WTC11 (cell line): ENCODE data around the gene PALMD. TPM values are rescaled to one million over a fixed set of nuclear protein-coding genes. Genes with fewer than 3 reads are reported as not detected.

Experiments
- ATAC-seq: fragments of 200-7000 bp; cut with Tn5 transposase; 2 replicates; pipeline ENCODE4 v1.10.0; 2021; ENCODE audit warnings: mild to moderate bottlenecking, moderate library complexity
- CTCF ChIA-PET: fragments of 300-600 bp; sonication (Branson Sonifier 250); formaldehyde crosslinking; loops from one replicate; lab custom pipeline; 2021; ENCODE audit warnings: antibody characterized with exemption; lab: Charles Lee
- POLR2A ChIA-PET: fragments of 350-600 bp; sonication (Branson Sonifier 250); formaldehyde crosslinking; loops from one replicate; lab custom pipeline; 2021; ENCODE audit warnings: antibody characterized with exemption; lab: Charles Lee
- DNase-seq: peaks from one replicate; pipeline ENCODE4 v3.0.0; 2021; ENCODE audit warnings: low spot score
- H3K27ac Mint-ChIP-seq: 2 replicates; pipeline ENCODE4 v1.8.0; 2021; ENCODE audit warnings: mixed read lengths
- H3K27me3 Mint-ChIP-seq: 2 replicates; pipeline ENCODE4 v1.8.0; 2021; ENCODE audit warnings: low read depth, mild to moderate bottlenecking, moderate library complexity, mixed read lengths
- H3K36me3 Mint-ChIP-seq: 2 replicates; pipeline ENCODE4 v1.8.0; 2021; ENCODE audit warnings: mixed read lengths
- H3K4me1 Mint-ChIP-seq: 2 replicates; pipeline ENCODE4 v1.8.0; 2022; ENCODE audit warnings: mixed read lengths
- H3K4me3 Mint-ChIP-seq: 2 replicates; pipeline ENCODE4 v1.8.0; 2021; ENCODE audit warnings: mild to moderate bottlenecking, moderate library complexity, mixed read lengths
- H3K9me3 Mint-ChIP-seq: 2 replicates; pipeline ENCODE4 v1.8.0; 2021; ENCODE audit warnings: mixed read lengths
- CREM ChIP-seq: sonication (generic); formaldehyde crosslinking; IDR thresholded peaks from 2 replicates; pipeline ENCODE4 v1.8.1; 2022; ENCODE audit warnings: mild to moderate bottlenecking, missing genetic modification reagents, moderate library complexity
- ETV6 ChIP-seq: sonication (generic); formaldehyde crosslinking; IDR thresholded peaks from 2 replicates; pipeline ENCODE4 v1.8.1; 2022; ENCODE audit warnings: mild to moderate bottlenecking, missing genetic modification reagents
- FOXJ3 ChIP-seq: sonication (generic); formaldehyde crosslinking; IDR thresholded peaks from 2 replicates; pipeline ENCODE4 v1.9.0; 2021; ENCODE audit warnings: missing genetic modification reagents, mild to moderate bottlenecking, borderline replicate concordance
- FOXK1 ChIP-seq: sonication (generic); formaldehyde crosslinking; IDR thresholded peaks from 2 replicates; pipeline ENCODE4 v1.8.0; 2022; ENCODE audit warnings: mild to moderate bottlenecking, moderate library complexity, missing genetic modification reagents
- JUN ChIP-seq: sonication (generic); formaldehyde crosslinking; IDR thresholded peaks from 2 replicates; pipeline ENCODE4 v1.8.0; 2023; ENCODE audit warnings: mild to moderate bottlenecking, missing genetic modification reagents
- NFATC4 ChIP-seq: fragments of 250-450 bp; sonication (Bioruptor Pico); IDR thresholded peaks from 2 replicates; pipeline ENCODE4 v1.9.0; 2021; ENCODE audit warnings: mild to moderate bottlenecking
- PRRX2 ChIP-seq: fragments of 250-450 bp; sonication (Bioruptor Pico); IDR thresholded peaks from 2 replicates; pipeline ENCODE4 v1.8.0; 2021; ENCODE audit warnings: mild to moderate bottlenecking
- SMAD3 ChIP-seq: sonication (generic); formaldehyde crosslinking; IDR thresholded peaks from 2 replicates; pipeline ENCODE4 v1.8.0; 2022; ENCODE audit warnings: missing genetic modification reagents, mild to moderate bottlenecking, borderline replicate concordance
- ZNF121 ChIP-seq: sonication (generic); formaldehyde crosslinking; IDR thresholded peaks from 2 replicates; pipeline ENCODE4 v1.8.0; 2023; ENCODE audit warnings: missing genetic modification reagents
- ZNF219 ChIP-seq: sonication (generic); formaldehyde crosslinking; IDR thresholded peaks from 2 replicates; pipeline ENCODE4 v1.8.0; 2023; ENCODE audit warnings: missing genetic modification reagents, mild to moderate bottlenecking, borderline replicate concordance
- ZNF317 ChIP-seq: sonication (generic); formaldehyde crosslinking; IDR thresholded peaks from 2 replicates; pipeline ENCODE4 v1.8.1; 2023; ENCODE audit warnings: low read depth, mild to moderate bottlenecking, moderate library complexity, missing genetic modification reagents, borderline replicate concordance
- ZNF423 ChIP-seq: fragments of 250-450 bp; sonication (Bioruptor Pico); IDR thresholded peaks from 2 replicates; pipeline ENCODE4 v2.1.2; 2022; ENCODE audit warnings: mild to moderate bottlenecking, moderate library complexity
- total RNA-seq: library from RNA; stranded (reverse); gene quantifications from 3 replicates; pipeline ENCODE4 v1.2.3, GENCODE V29; 2021
- TF ChIP-seq, protein P1 (sequence below): sonication (generic); formaldehyde crosslinking; IDR thresholded peaks from 2 replicates; pipeline ENCODE4 v1.8.1; 2023; ENCODE audit warnings: mild to moderate bottlenecking, missing genetic modification reagents, borderline replicate concordance
- TF ChIP-seq, protein P2 (sequence below): sonication (generic); formaldehyde crosslinking; conservative IDR thresholded peaks from 2 replicates; pipeline ENCODE4 v1.8.1; 2022; ENCODE audit warnings: mild to moderate bottlenecking, missing genetic modification reagents
- TF ChIP-seq, protein P3 (sequence below): sonication (generic); formaldehyde crosslinking; IDR thresholded peaks from 2 replicates; pipeline ENCODE4 v1.8.1; 2023; ENCODE audit warnings: mild to moderate bottlenecking, moderate library complexity, missing genetic modification reagents
- TF ChIP-seq, protein P4 (sequence below): sonication (generic); formaldehyde crosslinking; IDR thresholded peaks from 2 replicates; pipeline ENCODE4 v1.8.0; 2022; ENCODE audit warnings: mild to moderate bottlenecking, missing genetic modification reagents
- TF ChIP-seq, protein P5 (sequence below): sonication (generic); formaldehyde crosslinking; IDR thresholded peaks from 2 replicates; pipeline ENCODE4 v1.8.1; 2022; ENCODE audit warnings: missing genetic modification reagents, borderline replicate concordance
- TF ChIP-seq, protein P6 (sequence below): fragments of 200-600 bp; IDR thresholded peaks from 2 replicates; pipeline ENCODE4 v1.8.0; 2022; ENCODE audit warnings: antibody characterized with exemption

Gene PALMD
- total RNA-seq, 1 experiment from 2014 or later = 0.07 TPM

DNA sequence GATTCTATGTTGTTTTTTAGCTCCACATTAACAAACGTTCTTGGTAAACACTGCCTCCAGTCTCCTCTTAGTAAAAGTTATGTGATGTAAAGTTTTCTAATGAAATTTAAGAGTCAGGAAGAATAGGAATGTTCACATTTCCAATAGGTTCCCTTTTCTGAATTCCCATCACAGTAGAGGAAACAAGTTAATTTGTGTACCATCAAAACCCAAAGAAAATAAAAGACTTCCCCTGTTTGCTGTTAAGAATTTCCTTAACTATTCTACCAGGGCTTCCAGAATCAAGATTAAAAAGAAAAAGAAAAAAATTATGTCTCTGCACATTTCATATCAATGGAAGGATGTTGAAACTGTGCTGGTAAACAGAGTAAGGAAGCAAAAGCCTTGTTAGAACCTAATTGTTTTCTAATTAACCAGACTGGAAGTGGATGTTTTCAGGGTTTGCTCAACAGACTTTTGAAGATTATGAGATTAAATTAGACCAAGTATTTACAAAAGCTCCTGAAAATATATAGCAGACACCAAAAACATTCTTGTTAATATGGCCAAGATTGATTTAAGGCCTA, 43.4 kb upstream of the PALMD start:
- Mint-ChIP-seq H3K4me1 (no peaks in the 10 kb centered on the region), H3K9me3 (peaks cover 7% of the 10 kb centered on the region), H3K36me3 (no peaks in the 10 kb centered on the region), H3K4me3 (no peak overlapping the region), H3K27me3 (no peaks in the 10 kb centered on the region), H3K27ac (no peak overlapping the region)
- ChIA-PET CTCF (no interaction called here), POLR2A (no interaction called here)
- no peak for DNase-seq
- no peak for ATAC-seq
- TF ChIP-seq FOXJ3 (CRISPR knock-in tag) (no peak), ETV6 (CRISPR knock-in tag) (no peak), ZNF121 (CRISPR knock-in tag) (no peak), NFATC4 (CRISPR knock-in tag) (no peak)
- TF ChIP-seq, protein P1, sequence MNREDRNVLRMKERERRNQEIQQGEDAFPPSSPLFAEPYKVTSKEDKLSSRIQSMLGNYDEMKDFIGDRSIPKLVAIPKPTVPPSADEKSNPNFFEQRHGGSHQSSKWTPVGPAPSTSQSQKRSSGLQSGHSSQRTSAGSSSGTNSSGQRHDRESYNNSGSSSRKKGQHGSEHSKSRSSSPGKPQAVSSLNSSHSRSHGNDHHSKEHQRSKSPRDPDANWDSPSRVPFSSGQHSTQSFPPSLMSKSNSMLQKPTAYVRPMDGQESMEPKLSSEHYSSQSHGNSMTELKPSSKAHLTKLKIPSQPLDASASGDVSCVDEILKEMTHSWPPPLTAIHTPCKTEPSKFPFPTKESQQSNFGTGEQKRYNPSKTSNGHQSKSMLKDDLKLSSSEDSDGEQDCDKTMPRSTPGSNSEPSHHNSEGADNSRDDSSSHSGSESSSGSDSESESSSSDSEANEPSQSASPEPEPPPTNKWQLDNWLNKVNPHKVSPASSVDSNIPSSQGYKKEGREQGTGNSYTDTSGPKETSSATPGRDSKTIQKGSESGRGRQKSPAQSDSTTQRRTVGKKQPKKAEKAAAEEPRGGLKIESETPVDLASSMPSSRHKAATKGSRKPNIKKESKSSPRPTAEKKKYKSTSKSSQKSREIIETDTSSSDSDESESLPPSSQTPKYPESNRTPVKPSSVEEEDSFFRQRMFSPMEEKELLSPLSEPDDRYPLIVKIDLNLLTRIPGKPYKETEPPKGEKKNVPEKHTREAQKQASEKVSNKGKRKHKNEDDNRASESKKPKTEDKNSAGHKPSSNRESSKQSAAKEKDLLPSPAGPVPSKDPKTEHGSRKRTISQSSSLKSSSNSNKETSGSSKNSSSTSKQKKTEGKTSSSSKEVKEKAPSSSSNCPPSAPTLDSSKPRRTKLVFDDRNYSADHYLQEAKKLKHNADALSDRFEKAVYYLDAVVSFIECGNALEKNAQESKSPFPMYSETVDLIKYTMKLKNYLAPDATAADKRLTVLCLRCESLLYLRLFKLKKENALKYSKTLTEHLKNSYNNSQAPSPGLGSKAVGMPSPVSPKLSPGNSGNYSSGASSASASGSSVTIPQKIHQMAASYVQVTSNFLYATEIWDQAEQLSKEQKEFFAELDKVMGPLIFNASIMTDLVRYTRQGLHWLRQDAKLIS (CRISPR knock-in tag) = no peak
- TF ChIP-seq, protein P2, sequence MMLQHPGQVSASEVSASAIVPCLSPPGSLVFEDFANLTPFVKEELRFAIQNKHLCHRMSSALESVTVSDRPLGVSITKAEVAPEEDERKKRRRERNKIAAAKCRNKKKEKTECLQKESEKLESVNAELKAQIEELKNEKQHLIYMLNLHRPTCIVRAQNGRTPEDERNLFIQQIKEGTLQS (CRISPR knock-in tag) = no peak
- TF ChIP-seq, protein P3, sequence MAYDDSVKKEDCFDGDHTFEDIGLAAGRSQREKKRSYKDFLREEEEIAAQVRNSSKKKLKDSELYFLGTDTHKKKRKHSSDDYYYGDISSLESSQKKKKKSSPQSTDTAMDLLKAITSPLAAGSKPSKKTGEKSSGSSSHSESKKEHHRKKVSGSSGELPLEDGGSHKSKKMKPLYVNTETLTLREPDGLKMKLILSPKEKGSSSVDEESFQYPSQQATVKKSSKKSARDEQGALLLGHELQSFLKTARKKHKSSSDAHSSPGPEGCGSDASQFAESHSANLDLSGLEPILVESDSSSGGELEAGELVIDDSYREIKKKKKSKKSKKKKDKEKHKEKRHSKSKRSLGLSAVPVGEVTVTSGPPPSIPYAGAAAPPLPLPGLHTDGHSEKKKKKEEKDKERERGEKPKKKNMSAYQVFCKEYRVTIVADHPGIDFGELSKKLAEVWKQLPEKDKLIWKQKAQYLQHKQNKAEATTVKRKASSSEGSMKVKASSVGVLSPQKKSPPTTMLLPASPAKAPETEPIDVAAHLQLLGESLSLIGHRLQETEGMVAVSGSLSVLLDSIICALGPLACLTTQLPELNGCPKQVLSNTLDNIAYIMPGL (CRISPR knock-in tag) = no peak

DNA sequence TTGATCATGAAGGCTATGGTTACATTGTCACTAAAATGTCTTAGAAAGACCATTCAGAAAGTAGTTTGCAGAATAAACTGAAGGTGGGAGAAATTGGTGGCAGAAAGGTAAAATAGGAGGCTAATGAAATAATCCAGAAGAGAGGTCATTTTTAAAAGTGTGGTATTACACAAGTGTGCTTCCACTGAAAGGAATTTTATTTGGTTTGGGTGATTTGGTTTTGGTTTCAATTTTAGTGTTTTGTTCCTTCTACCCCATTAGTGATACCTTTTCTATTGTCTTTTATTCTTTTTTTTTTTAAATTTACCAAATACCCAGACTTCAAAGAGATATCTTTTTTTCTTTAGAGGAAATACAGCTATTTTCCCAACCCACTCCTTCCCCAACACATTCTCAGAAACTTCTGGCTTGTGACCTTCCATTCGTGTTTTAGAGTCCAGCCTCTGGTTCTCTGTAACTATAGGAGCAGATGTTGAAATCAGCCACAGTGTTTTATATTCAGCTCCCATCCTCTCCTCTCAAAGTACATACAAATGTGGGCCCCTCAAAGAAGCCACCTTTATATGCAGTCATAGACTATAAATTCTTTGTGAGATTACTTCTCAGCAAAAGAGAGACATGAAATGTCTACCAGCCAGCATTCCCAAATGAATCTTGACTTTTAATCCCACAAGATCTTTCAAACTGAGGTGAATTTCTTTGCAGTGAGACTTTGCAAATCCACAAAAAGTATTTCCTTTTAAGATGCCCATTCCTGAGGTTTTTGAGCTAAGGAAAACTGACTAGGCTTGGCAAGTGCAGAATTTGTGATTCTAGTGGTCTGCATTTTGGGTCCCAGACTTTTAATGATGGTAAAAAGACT, 42.0 kb upstream of the PALMD start:
- Mint-ChIP-seq H3K27me3 (no peaks in the 10 kb centered on the region), H3K9me3 (peaks cover 20% of the 10 kb centered on the region), H3K36me3 (peaks cover 6% of the 10 kb centered on the region; the same call in 1 of the 2 replicates), H3K4me1 (no peaks in the 10 kb centered on the region), H3K27ac (no peak overlapping the region), H3K4me3 (no peak overlapping the region)
- CTCF ChIA-PET = no interaction called here
- POLR2A ChIA-PET = no interaction called here
- ATAC-seq (no peak), DNase-seq (no peak)
- TF ChIP-seq, protein P4, sequence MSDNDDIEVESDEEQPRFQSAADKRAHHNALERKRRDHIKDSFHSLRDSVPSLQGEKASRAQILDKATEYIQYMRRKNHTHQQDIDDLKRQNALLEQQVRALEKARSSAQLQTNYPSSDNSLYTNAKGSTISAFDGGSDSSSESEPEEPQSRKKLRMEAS = no peak
- TF ChIP-seq SMAD3 (no peak), ZNF219 (no peak), ZNF317 (CRISPR knock-in tag) (no peak), CREM (no peak), ZNF121 (CRISPR knock-in tag) (no peak), PRRX2 (CRISPR knock-in tag) (no peak), FOXK1 (CRISPR knock-in tag) (no peak), ZNF423 (no peak), NFATC4 (CRISPR knock-in tag) (no peak), JUN (CRISPR knock-in tag) (no peak)
- TF ChIP-seq, protein P1 (CRISPR knock-in tag) = no peak
- TF ChIP-seq, protein P5, sequence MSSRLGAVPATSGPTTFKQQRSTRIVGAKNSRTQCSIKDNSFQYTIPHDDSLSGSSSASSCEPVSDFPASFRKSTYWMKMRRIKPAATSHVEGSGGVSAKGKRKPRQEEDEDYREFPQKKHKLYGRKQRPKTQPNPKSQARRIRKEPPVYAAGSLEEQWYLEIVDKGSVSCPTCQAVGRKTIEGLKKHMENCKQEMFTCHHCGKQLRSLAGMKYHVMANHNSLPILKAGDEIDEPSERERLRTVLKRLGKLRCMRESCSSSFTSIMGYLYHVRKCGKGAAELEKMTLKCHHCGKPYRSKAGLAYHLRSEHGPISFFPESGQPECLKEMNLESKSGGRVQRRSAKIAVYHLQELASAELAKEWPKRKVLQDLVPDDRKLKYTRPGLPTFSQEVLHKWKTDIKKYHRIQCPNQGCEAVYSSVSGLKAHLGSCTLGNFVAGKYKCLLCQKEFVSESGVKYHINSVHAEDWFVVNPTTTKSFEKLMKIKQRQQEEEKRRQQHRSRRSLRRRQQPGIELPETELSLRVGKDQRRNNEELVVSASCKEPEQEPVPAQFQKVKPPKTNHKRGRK (CRISPR knock-in tag) = no peak
- TF ChIP-seq, protein P6, sequence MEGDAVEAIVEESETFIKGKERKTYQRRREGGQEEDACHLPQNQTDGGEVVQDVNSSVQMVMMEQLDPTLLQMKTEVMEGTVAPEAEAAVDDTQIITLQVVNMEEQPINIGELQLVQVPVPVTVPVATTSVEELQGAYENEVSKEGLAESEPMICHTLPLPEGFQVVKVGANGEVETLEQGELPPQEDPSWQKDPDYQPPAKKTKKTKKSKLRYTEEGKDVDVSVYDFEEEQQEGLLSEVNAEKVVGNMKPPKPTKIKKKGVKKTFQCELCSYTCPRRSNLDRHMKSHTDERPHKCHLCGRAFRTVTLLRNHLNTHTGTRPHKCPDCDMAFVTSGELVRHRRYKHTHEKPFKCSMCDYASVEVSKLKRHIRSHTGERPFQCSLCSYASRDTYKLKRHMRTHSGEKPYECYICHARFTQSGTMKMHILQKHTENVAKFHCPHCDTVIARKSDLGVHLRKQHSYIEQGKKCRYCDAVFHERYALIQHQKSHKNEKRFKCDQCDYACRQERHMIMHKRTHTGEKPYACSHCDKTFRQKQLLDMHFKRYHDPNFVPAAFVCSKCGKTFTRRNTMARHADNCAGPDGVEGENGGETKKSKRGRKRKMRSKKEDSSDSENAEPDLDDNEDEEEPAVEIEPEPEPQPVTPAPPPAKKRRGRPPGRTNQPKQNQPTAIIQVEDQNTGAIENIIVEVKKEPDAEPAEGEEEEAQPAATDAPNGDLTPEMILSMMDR = no peak
- TF ChIP-seq, protein P2 (CRISPR knock-in tag) = no peak
